HEK293T (cell line): Measurements from ENCODE around the gene FAM76A.
"Not testable (repeated sequence)": the region's sequence is repeated elsewhere in the genome, so short reads cannot be mapped to it uniquely, and the experiment has no call there.

ENCODE experiments used
- CTCF ChIA-PET: fragments of 350-600 bp; formaldehyde crosslinking; extraction: SDS; loops from one replicate; lab custom pipeline; 2021; ENCODE audit warnings: antibody characterized with exemption, inconsistent platforms; lab: Yijun Ruan, JAX
- POLR2A ChIA-PET: fragments of 350-600 bp; formaldehyde crosslinking; extraction: SDS; loops from one replicate; lab custom pipeline; 2020; ENCODE audit warnings: antibody characterized with exemption, inconsistent platforms; lab: Yijun Ruan, JAX
- DNase-seq: peaks from one replicate; pipeline ENCODE4 v3.0.0; 2012; ENCODE audit warnings: mixed read lengths; ENCODE audit errors: extremely low spot score
- ARNT ChIP-seq: fragments of 450-650 bp; IDR thresholded peaks from 2 replicates; pipeline ENCODE4 v1.6.1; 2017; ENCODE audit warnings: mild to moderate bottlenecking
- BHLHE40 ChIP-seq: fragments of 450-650 bp; IDR thresholded peaks from 2 replicates; pipeline ENCODE4 v1.6.1; 2016; ENCODE audit warnings: mild to moderate bottlenecking, moderate library complexity, borderline replicate concordance
- CTBP1 ChIP-seq: fragments of 450-650 bp; IDR thresholded peaks from 2 replicates; pipeline ENCODE4 v1.6.1; 2016; ENCODE audit warnings: borderline replicate concordance
- ELF4 ChIP-seq: fragments of 450-650 bp; IDR thresholded peaks from 2 replicates; pipeline ENCODE4 v1.6.1; 2017; ENCODE audit warnings: antibody characterized with exemption
- FOXA1 ChIP-seq: fragments of 450-650 bp; IDR thresholded peaks from 2 replicates; pipeline ENCODE4 v1.6.1; 2016; ENCODE audit warnings: mild to moderate bottlenecking
- FOXK2 ChIP-seq: fragments of 450-650 bp; IDR thresholded peaks from 2 replicates; pipeline ENCODE4 v1.6.1; 2016; ENCODE audit warnings: mild to moderate bottlenecking
- FOXM1 ChIP-seq: fragments of 450-650 bp; IDR thresholded peaks from 2 replicates; pipeline ENCODE4 v1.6.1; 2017; ENCODE audit warnings: mild to moderate bottlenecking, borderline replicate concordance
- HDGF ChIP-seq: fragments of 450-650 bp; IDR thresholded peaks from 2 replicates; pipeline ENCODE4 v1.6.1; 2017; ENCODE audit warnings: antibody characterized with exemption, borderline replicate concordance
- L3MBTL2 ChIP-seq: fragments of 450-650 bp; conservative IDR thresholded peaks from 2 replicates; pipeline ENCODE4 v1.6.1; 2016; ENCODE audit warnings: mild to moderate bottlenecking
- LEF1 ChIP-seq: fragments of 450-650 bp; IDR thresholded peaks from 2 replicates; pipeline ENCODE4 v1.6.1; 2017; ENCODE audit warnings: mild to moderate bottlenecking, borderline replicate concordance
- NFRKB ChIP-seq: fragments of 450-650 bp; IDR thresholded peaks from 2 replicates; pipeline ENCODE4 v1.6.1; 2016; ENCODE audit warnings: mild to moderate bottlenecking, moderate library complexity
- SP1 ChIP-seq: fragments of 450-650 bp; IDR thresholded peaks from 2 replicates; pipeline ENCODE4 v1.6.1; 2017
- SUZ12 ChIP-seq: fragments of 450-650 bp; IDR thresholded peaks from 2 replicates; pipeline ENCODE4 v1.6.1; 2016; ENCODE audit warnings: mild to moderate bottlenecking
- TARDBP ChIP-seq: fragments of 450-650 bp; IDR thresholded peaks from 2 replicates; pipeline ENCODE4 v1.6.1; 2016
- ZNF384 ChIP-seq: fragments of 450-650 bp; IDR thresholded peaks from 2 replicates; pipeline ENCODE4 v1.6.1; 2016
- TF ChIP-seq, protein P1 (sequence below): fragments of 450-650 bp; IDR thresholded peaks from 2 replicates; pipeline ENCODE4 v1.6.1; 2016

Gene FAM76A

DNA sequence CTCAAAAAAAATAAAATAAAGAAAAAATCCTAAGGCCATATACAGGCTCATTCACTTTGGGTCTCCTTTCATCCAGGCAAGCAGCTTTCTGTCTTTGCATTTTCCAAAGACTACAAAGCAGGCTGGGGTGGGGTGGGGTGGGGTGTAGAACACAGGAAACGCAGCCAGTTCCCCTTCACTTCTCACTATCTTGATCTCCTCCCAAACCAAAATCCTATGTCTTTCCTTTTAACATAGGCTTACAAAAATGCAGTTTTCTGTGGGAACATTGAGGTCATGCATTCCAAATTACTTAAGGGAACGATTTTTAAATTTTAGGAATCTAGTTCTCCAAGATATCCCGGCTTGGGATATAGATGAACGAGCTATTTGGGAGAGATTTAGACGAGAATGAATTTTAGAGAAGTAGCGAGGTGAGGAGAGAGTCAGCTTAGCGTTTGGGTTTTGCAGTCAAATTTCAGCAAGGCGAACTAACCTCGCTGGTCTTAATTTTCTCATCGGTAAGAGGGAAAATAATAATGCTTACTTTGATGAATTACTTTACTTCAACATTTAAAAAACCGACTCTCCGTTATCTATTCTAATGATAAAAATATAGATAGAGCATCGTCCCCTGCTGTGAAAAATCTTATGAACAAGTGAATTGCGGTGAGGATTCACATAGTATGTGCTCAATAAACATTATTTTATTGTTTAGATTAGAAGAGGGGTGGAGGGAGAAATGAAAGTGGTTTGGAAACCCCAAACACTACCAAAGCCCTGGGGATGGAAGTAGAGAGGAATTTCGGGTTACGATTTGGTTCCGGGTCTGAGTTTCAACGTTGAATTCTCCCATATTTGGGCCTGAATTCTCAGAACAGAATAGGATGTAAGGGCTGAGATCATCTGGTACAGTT, 46.5 kb downstream of the FAM76A start:
- TF ChIP-seq ARNT: no peak
- no peak for TF ChIP-seq FOXM1
- TF ChIP-seq L3MBTL2: no peak
- no peak for TF ChIP-seq NFRKB
- TF ChIP-seq BHLHE40: no peak
- no peak for TF ChIP-seq HDGF
- no peak for TF ChIP-seq CTBP1
- TF ChIP-seq LEF1: no peak
- no peak for TF ChIP-seq FOXK2
- no peak for TF ChIP-seq ELF4
- no peak for TF ChIP-seq FOXA1
- TF ChIP-seq TARDBP: no peak
- TF ChIP-seq, protein P1, sequence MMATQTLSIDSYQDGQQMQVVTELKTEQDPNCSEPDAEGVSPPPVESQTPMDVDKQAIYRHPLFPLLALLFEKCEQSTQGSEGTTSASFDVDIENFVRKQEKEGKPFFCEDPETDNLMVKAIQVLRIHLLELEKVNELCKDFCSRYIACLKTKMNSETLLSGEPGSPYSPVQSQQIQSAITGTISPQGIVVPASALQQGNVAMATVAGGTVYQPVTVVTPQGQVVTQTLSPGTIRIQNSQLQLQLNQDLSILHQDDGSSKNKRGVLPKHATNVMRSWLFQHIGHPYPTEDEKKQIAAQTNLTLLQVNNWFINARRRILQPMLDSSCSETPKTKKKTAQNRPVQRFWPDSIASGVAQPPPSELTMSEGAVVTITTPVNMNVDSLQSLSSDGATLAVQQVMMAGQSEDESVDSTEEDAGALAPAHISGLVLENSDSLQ: no peak
- TF ChIP-seq SUZ12: no peak
- ChIA-PET CTCF (interaction anchor here (0.7 to 2.1 kb wide), 4 partner anchors 9 to 103 kb away, joined by 3 to 11 read pairs (median 4); no protein-coding TSS in a partner anchor), POLR2A (interaction anchor here (0.6 to 2.1 kb wide), 25 partner anchors 9 to 476 kb away, joined by 3 to 36 read pairs (median 5); partner anchors contain the start of genes FAM76A, IFI6, PPP1R8 and XKR8)
- DNase-seq: no peak

GRCh38 chr1:27772932-27773825, 47.4 kb downstream of the FAM76A start, which contains the start of gene STX12:
Gene STX12, plus strand, starts transcription at chr1:27773219. Its CDS starts 89 bp downstream, at chr1:27773308.
- TF ChIP-seq, protein P1: no peak
- TF ChIP-seq ELF4: peak; percentile 59
- TF ChIP-seq HDGF: no peak
- no peak for TF ChIP-seq FOXA1
- peak; percentile 100 for DNase-seq
- ChIA-PET CTCF (interaction anchor here (0.7 to 2.1 kb wide), 4 partner anchors 8 to 104 kb away, joined by 3 to 11 read pairs (median 4); no protein-coding TSS in a partner anchor), POLR2A (interaction anchor here (0.6 to 2.1 kb wide), 25 partner anchors 9 to 476 kb away, joined by 3 to 36 read pairs (median 5); partner anchors contain the start of genes FAM76A, IFI6, PPP1R8 and XKR8)

DNA sequence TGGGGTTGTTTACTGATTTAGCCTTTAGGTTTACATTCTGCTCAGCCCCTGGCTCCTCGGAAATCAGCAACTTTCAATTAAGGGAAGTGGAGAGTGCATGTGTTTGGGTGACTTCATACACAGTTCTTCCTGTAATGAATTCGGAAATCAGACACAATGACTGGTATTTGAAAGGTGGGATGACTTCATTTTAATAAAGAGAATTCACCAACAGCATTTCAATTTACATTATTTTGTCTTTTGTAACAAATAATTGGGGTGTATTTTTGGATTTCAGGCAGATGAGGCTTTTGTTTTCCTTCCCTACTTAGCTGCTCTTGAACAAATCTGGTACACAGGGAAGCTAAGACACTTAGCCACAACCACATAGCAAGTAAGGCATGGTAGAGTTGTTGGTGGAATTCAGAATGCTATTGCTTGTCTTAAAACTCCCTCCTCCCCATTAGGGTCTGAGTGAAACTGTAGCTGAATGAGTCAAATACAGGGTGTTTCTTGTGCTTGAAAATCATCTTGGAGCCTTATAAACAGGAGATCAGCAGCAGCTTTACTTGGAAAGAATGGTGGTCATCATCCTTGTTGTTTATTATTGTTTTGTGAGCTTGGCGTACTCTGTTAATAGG, 48.2 kb downstream of the FAM76A start:
- CTCF ChIA-PET: interaction anchor here (2.1 kb wide), 1 partner anchor 104 kb away, joined by 11 read pairs; no protein-coding TSS in a partner anchor
- no peak for DNase-seq
- TF ChIP-seq ZNF384: no peak
- no peak for TF ChIP-seq FOXA1
- TF ChIP-seq FOXM1: no peak
- no peak for TF ChIP-seq SUZ12
- TF ChIP-seq FOXK2: no peak
- TF ChIP-seq SP1: no peak
- TF ChIP-seq ELF4: no peak
- no peak for TF ChIP-seq LEF1
- TF ChIP-seq L3MBTL2: no peak
- no peak for TF ChIP-seq ARNT
- TF ChIP-seq, protein P1: no peak
- no peak for TF ChIP-seq NFRKB
- no peak for TF ChIP-seq BHLHE40
- POLR2A ChIA-PET: interaction anchor here (1.1 to 2.1 kb wide), 6 partner anchors 9 to 65 kb away, joined by 6 to 36 read pairs (median 15); partner anchors contain the start of genes FAM76A and PPP1R8

DNA sequence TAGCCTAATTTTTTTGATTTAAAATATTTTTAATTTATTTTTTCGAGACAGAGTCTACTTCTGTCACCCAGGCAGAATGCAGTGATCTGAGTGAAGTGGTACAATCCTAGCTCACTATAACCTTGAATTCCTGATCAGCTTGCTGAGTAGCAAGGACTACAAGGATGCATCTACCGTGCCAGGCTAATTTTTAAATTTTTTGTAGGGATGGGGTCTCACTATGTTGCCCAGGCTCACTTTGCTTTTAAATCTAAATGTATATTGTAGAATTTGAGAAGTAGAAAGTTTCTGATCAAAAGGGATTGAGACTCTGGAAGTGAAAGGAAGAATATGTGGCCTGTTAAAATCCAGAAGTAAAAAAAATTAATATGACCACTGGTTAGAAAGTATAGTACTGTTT, 48.9 kb downstream of the FAM76A start:
- POLR2A ChIA-PET: interaction anchor here (1.7 to 2.1 kb wide), 2 partner anchors 49 to 56 kb away, joined by 4 to 23 read pairs; partner anchors contain the start of genes FAM76A and PPP1R8
- DNase-seq: no peak
- CTCF ChIA-PET: interaction anchor here (2.1 kb wide), 1 partner anchor 105 kb away, joined by 11 read pairs; no protein-coding TSS in a partner anchor
- TF ChIP-seq FOXK2 (no peak), CTBP1 (no peak), TARDBP (no peak), FOXM1 (no peak), ARNT (no peak), BHLHE40 (no peak), ELF4 (no peak), HDGF (no peak), SP1 (no peak), LEF1 (no peak), L3MBTL2 (no peak), ZNF384 (no peak), SUZ12 (no peak), FOXA1 (no peak), NFRKB (no peak)
- TF ChIP-seq, protein P1: no peak

DNA sequence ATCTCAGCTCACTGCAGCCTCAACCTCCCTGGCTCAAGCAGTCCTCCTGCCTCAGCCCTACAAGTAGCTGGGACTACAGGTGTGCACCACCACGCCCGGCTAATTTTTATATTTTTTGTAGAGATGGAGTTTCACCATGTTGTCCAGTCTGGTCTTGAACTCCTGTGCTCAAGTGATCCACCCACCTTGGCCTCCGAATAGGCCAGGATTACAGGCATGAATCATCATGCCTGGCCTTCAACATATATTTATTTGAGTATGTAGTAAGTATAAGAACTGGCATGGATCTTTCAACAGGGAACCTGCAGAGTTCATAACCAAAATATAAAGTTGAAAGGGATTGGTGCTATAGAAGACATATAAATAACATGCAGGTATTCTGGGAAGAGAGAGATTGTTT, 49.6 kb downstream of the FAM76A start:
- DNase-seq, CTCF ChIA-PET: not testable (repeated sequence)
- POLR2A ChIA-PET: interaction anchor here (1.7 kb wide), 1 partner anchor 50 kb away, joined by 4 read pairs; the partner anchor contains the start of gene FAM76A

DNA sequence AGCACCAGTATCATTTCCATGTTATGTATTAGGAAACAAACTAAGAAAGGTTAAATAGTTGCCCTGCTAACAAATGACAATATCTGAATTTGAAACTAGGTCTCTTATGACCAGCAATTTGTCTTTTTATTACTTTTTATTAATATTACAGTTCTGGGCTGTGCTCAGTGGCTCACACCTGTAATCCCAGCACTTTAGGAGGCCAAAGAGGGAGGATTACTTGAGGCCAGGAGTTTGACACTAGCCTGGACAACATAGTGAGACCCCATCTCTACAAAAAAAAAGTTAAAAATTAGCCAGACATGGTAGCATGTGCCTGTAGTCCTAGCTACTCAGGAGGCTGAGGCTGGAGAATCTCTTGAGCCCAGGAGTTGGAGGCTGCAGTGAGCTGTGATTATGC, 50.5 kb downstream of the FAM76A start:
- DNase-seq, CTCF ChIA-PET: not testable (repeated sequence)
- POLR2A ChIA-PET: interaction anchor here (1.7 kb wide), 1 partner anchor 51 kb away, joined by 4 read pairs; the partner anchor contains the start of gene FAM76A
